SK-N-SH treated with all-trans-retinoic acid at 6 μM for 48 hours (cell line): ENCODE measurements around the gene LRMDA.

Source experiments
- ATAC-seq: fragments of 200-7000 bp; cut with Tn5 transposase; 3 replicates; pipeline ENCODE4 v1.9.1; 2020; ENCODE audit warnings: mild to moderate bottlenecking, moderate library complexity
- ARNTL ChIP-seq: fragments of 450-650 bp; formaldehyde crosslinking; IDR thresholded peaks from 2 replicates; pipeline ENCODE4 v1.5.0; 2020; ENCODE audit warnings: low read depth, mild to moderate bottlenecking, moderate library complexity, borderline replicate concordance
- BACH2 ChIP-seq: fragments of 250-450 bp; sonication (Bioruptor Pico); IDR thresholded peaks from 2 replicates; pipeline ENCODE4 v1.9.0; 2021; ENCODE audit warnings: mild to moderate bottlenecking, borderline replicate concordance
- ESRRG ChIP-seq: fragments of 250-450 bp; sonication (Bioruptor Pico); IDR thresholded peaks from 2 replicates; pipeline ENCODE4 v1.6.1; 2021; ENCODE audit warnings: mild to moderate bottlenecking
- GLIS3 ChIP-seq: fragments of 250-450 bp; sonication (Bioruptor Pico); IDR thresholded peaks from 2 replicates; pipeline ENCODE4 v1.5.0; 2020; ENCODE audit warnings: mild to moderate bottlenecking, moderate library complexity
- ISL1 ChIP-seq: fragments of 250-450 bp; sonication (Bioruptor Pico); IDR thresholded peaks from 2 replicates; pipeline ENCODE4 v2.1.2; 2022; ENCODE audit warnings: mild to moderate bottlenecking, moderate library complexity
- OSR1 ChIP-seq: fragments of 250-450 bp; sonication (Bioruptor Pico); IDR thresholded peaks from 2 replicates; pipeline ENCODE4 v1.8.0; 2022; ENCODE audit warnings: moderate library complexity, mild to moderate bottlenecking, inconsistent platforms
- RARB ChIP-seq: fragments of 250-450 bp; sonication (Bioruptor Pico); IDR thresholded peaks from 2 replicates; pipeline ENCODE4 v1.8.0; 2021; ENCODE audit warnings: mild to moderate bottlenecking, moderate library complexity
- SNAI2 ChIP-seq: fragments of 250-450 bp; sonication (Bioruptor Pico); IDR thresholded peaks from 2 replicates; pipeline ENCODE4 v1.5.0; 2020; ENCODE audit warnings: mild to moderate bottlenecking, moderate library complexity
- TCF4 ChIP-seq: fragments of 250-450 bp; sonication (Bioruptor Pico); IDR thresholded peaks from 2 replicates; pipeline ENCODE4 v1.8.0; 2021; ENCODE audit warnings: mild to moderate bottlenecking, moderate library complexity, borderline replicate concordance
- TOX ChIP-seq: fragments of 250-450 bp; sonication (Bioruptor Pico); IDR thresholded peaks from 2 replicates; pipeline ENCODE4 v1.8.0; 2021; ENCODE audit warnings: mild to moderate bottlenecking, moderate library complexity, borderline replicate concordance
- ZC3H10 ChIP-seq: fragments of 250-450 bp; sonication (Bioruptor Pico); IDR thresholded peaks from 2 replicates; pipeline ENCODE4 v1.5.1; 2021; ENCODE audit warnings: mild to moderate bottlenecking, moderate library complexity
- ZFP3 ChIP-seq: fragments of 250-450 bp; sonication (Bioruptor Pico); IDR thresholded peaks from 2 replicates; pipeline ENCODE4 v1.5.0; 2020; ENCODE audit warnings: mild to moderate bottlenecking, moderate library complexity
- ZFP30 ChIP-seq: fragments of 450-650 bp; formaldehyde crosslinking; IDR thresholded peaks from 2 replicates; pipeline ENCODE4 v1.5.0; 2022; ENCODE audit warnings: mild to moderate bottlenecking, moderate library complexity
- ZNF70 ChIP-seq: fragments of 450-650 bp; formaldehyde crosslinking; IDR thresholded peaks from 2 replicates; pipeline ENCODE4 v1.5.0; 2020; ENCODE audit warnings: mild to moderate bottlenecking, moderate library complexity
- ZNF8 ChIP-seq: fragments of 450-650 bp; formaldehyde crosslinking; IDR thresholded peaks from 2 replicates; pipeline ENCODE4 v1.5.0; 2020; ENCODE audit warnings: mild to moderate bottlenecking, moderate library complexity
- TF ChIP-seq, protein P1 (sequence below): fragments of 250-450 bp; sonication (Bioruptor Pico); IDR thresholded peaks from 2 replicates; pipeline ENCODE4 v1.8.0; 2020; ENCODE audit warnings: mild to moderate bottlenecking, moderate library complexity, borderline replicate concordance
- TF ChIP-seq, protein P2 (sequence below): fragments of 250-450 bp; sonication (Bioruptor Pico); IDR thresholded peaks from 2 replicates; pipeline ENCODE4 v1.5.0; 2020; ENCODE audit warnings: mild to moderate bottlenecking, moderate library complexity
- TF ChIP-seq, protein P3 (sequence below): fragments of 250-450 bp; sonication (Bioruptor Pico); IDR thresholded peaks from 2 replicates; pipeline ENCODE4 v1.8.0; 2021; ENCODE audit warnings: low read depth, mild to moderate bottlenecking, moderate library complexity, borderline replicate concordance

The LRMDA gene

DNA sequence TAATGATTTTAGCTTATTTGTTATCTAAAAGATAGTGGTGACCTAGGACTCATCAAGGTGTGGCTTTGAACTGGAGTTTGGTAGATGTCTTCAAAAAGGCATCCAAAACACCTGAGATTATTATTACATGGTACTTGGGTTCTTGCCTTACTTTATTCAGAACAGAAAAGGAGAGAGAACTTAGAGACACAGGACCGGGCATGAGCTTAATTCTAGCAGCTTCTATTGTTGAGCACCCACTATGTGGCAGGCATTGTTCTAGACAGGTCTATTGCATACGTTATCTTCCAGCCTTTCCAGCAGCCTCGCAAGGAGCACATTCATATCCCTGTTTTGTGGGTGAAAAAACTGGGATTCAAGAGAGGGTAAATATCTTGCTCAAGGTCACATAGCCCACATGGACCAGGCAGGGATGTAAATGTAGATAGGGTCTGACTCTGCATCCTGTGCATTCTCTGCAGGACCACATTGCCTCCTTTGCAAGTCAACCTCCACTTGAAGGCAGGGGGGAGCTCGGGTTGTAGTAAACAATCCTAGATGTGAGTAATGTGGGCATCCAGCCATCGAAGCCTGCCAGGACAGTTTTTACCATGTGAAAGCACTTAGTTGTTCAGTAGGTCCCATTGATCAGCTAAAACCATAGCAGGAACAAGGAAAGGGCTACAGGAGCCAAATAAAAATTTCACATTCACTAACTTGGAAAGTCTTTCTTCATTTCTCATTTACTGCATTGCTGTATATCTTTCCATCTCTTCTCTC, 551.4 kb downstream of the LRMDA start (continued):
- TF ChIP-seq, protein P1, sequence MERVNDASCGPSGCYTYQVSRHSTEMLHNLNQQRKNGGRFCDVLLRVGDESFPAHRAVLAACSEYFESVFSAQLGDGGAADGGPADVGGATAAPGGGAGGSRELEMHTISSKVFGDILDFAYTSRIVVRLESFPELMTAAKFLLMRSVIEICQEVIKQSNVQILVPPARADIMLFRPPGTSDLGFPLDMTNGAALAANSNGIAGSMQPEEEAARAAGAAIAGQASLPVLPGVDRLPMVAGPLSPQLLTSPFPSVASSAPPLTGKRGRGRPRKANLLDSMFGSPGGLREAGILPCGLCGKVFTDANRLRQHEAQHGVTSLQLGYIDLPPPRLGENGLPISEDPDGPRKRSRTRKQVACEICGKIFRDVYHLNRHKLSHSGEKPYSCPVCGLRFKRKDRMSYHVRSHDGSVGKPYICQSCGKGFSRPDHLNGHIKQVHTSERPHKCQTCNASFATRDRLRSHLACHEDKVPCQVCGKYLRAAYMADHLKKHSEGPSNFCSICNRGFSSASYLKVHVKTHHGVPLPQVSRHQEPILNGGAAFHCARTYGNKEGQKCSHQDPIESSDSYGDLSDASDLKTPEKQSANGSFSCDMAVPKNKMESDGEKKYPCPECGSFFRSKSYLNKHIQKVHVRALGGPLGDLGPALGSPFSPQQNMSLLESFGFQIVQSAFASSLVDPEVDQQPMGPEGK (CRISPR knock-in tag), result no peak
- no peak for TF ChIP-seq ZFP30
- TF ChIP-seq, protein P2, sequence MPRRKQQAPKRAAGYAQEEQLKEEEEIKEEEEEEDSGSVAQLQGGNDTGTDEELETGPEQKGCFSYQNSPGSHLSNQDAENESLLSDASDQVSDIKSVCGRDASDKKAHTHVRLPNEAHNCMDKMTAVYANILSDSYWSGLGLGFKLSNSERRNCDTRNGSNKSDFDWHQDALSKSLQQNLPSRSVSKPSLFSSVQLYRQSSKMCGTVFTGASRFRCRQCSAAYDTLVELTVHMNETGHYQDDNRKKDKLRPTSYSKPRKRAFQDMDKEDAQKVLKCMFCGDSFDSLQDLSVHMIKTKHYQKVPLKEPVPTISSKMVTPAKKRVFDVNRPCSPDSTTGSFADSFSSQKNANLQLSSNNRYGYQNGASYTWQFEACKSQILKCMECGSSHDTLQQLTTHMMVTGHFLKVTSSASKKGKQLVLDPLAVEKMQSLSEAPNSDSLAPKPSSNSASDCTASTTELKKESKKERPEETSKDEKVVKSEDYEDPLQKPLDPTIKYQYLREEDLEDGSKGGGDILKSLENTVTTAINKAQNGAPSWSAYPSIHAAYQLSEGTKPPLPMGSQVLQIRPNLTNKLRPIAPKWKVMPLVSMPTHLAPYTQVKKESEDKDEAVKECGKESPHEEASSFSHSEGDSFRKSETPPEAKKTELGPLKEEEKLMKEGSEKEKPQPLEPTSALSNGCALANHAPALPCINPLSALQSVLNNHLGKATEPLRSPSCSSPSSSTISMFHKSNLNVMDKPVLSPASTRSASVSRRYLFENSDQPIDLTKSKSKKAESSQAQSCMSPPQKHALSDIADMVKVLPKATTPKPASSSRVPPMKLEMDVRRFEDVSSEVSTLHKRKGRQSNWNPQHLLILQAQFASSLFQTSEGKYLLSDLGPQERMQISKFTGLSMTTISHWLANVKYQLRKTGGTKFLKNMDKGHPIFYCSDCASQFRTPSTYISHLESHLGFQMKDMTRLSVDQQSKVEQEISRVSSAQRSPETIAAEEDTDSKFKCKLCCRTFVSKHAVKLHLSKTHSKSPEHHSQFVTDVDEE (CRISPR knock-in tag), result no peak

DNA sequence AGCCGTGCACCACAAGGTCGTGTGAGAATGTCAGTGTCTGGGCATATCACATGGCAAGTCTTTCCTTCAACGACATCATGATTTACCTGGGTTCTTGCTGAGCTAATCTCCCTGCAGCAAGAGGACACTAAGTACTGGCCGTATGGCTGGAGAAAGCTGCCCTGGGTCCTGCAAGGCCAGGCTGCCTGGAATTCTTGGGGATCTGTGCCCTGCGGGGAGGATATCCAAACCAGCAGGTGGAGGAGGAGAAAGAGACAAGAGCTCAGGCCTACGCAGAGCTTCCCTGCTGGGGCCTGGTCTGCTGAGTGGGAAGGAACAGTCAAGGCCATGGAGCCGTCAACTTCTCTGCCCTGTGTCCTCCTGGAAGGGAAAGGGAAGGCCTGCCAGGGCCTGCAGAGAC, 552.6 kb downstream of the LRMDA start:
- TF ChIP-seq RARB (CRISPR knock-in tag) (no peak), OSR1 (no peak), ARNTL (CRISPR knock-in tag) (no peak), ESRRG (CRISPR knock-in tag) (no peak), GLIS3 (no peak), ZFP3 (CRISPR knock-in tag) (no peak), SNAI2 (CRISPR knock-in tag) (no peak), BACH2 (no peak)
- TF ChIP-seq, protein P1 (CRISPR knock-in tag), result no peak
- no peak for ATAC-seq

DNA sequence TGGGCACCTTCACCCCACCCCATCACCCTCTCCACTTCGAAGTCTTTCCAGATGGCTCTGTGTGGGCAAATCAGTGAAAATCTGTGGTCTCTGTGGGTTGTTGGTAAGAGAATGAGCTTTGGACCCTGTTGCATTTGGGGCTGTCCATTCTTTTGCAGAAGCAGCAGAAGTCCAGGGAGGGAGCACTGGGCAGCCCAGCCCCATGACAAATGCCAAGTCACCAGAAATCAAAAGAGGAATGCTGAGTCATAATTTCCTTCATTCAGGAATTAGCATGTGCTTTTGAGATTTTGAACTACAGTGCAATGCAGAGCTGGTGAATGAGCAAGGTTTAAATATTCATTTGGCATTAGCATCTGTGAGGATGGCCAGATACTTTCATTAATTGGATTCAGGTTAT, 556.2 kb downstream of the LRMDA start:
- TF ChIP-seq ISL1 (CRISPR knock-in tag), result no peak
- no peak for TF ChIP-seq ZC3H10
- no peak for TF ChIP-seq RARB (CRISPR knock-in tag)
- TF ChIP-seq, protein P1 (CRISPR knock-in tag), result no peak
- no peak for TF ChIP-seq ARNTL (CRISPR knock-in tag)
- TF ChIP-seq GLIS3, result no peak
- TF ChIP-seq, protein P3, sequence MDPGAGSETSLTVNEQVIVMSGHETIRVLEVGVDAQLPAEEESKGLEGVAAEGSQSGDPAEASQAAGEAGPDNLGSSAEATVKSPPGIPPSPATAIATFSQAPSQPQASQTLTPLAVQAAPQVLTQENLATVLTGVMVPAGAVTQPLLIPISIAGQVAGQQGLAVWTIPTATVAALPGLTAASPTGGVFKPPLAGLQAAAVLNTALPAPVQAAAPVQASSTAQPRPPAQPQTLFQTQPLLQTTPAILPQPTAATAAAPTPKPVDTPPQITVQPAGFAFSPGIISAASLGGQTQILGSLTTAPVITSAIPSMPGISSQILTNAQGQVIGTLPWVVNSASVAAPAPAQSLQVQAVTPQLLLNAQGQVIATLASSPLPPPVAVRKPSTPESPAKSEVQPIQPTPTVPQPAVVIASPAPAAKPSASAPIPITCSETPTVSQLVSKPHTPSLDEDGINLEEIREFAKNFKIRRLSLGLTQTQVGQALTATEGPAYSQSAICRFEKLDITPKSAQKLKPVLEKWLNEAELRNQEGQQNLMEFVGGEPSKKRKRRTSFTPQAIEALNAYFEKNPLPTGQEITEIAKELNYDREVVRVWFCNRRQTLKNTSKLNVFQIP (CRISPR knock-in tag), result no peak
- ATAC-seq, result peak; percentile 61

DNA sequence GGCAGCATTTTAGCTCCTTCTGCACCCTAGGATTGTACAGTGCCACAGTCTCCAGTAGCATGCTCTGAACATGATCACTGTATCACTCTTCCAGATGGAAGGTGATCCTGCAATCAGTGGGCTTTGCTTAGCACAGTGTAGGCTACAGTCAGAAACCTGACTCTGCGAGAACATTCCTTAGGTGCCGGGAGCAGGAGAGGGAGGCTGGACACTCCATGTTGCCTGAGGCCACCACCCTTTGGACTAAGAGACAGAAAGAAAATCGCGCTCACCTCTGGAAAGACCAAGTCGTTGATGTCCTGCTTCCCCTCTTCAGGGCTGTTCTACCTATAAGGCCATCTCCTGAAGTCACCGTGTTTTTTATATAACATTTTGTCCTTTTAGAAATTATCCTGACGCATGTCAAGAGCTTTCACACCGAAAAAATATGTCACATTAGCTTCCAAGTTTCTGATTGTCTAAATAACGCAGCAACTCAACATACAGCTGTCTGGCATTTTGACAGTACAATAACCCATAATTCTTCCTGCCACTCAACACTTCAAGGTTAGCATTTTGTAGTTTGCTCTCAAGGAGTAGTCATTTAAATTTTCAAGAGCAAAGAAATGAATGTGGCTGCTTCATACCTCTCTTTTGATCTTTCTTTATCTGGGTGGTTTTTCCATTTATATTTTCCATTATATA, 563.1 kb downstream of the LRMDA start:
- TF ChIP-seq ARNTL (CRISPR knock-in tag) (no peak), ZC3H10 (no peak), TCF4 (CRISPR knock-in tag) (no peak), BACH2 (no peak), TOX (CRISPR knock-in tag) (no peak), ZNF8 (CRISPR knock-in tag) (no peak), RARB (CRISPR knock-in tag) (no peak), ESRRG (CRISPR knock-in tag) (no peak), OSR1 (no peak), ZNF70 (CRISPR knock-in tag) (no peak)
- TF ChIP-seq, protein P3 (CRISPR knock-in tag), result no peak
- ATAC-seq, result no peak
